Esophagus (tissue), 2 donors: Measurements from ENCODE around the gene HDAC4. TPM values are rescaled to one million over a fixed set of nuclear protein-coding genes. Genes with fewer than 3 reads are reported as not detected.
A peak's percentile ranks its signal among the peaks of the same experiment; 100 is the strongest.

ENCODE experiments used
- H3K27ac ChIP-seq, 2 donors: one replicate each; pipeline ENCODE4 v1.5.1; 2013; ENCODE audit warnings: low read depth in 2 of 2, mild to moderate bottlenecking in 2 of 2, inconsistent platforms in 1 of 2, low read length in 1 of 2, moderate library complexity in 1 of 2
- H3K27me3 ChIP-seq, 2 donors: one replicate each; pipeline ENCODE4 v1.6.1; 2013; ENCODE audit warnings: low read length in 2 of 2, control low read depth in 1 of 2, mild to moderate bottlenecking in 1 of 2; ENCODE audit not compliant: insufficient read depth in 2 of 2, control insufficient read depth in 1 of 2
- H3K36me3 ChIP-seq, 2 donors: one replicate each; pipeline ENCODE4 v1.6.1; 2013; ENCODE audit warnings: low read length in 1 of 2; ENCODE audit not compliant: control insufficient read depth in 2 of 2, insufficient read depth in 2 of 2
- H3K4me1 ChIP-seq, 2 donors: one replicate each; pipeline ENCODE4 v1.6.1; 2013; ENCODE audit warnings: low read length in 1 of 2; ENCODE audit not compliant: control insufficient read depth in 2 of 2, insufficient read depth in 2 of 2
- H3K4me3 ChIP-seq, 2 donors: one replicate each; pipeline ENCODE4 v1.5.1; 2013; ENCODE audit warnings: low read length in 2 of 2, mild to moderate bottlenecking in 2 of 2, low read depth in 1 of 2, moderate library complexity in 1 of 2
- H3K9me3 ChIP-seq, 2 donors: one replicate each; pipeline ENCODE4 v1.6.1; 2013; ENCODE audit warnings: mild to moderate bottlenecking in 2 of 2, low read depth in 1 of 2, low read length in 1 of 2, moderate library complexity in 1 of 2; ENCODE audit not compliant: control insufficient read depth in 2 of 2, insufficient read depth in 1 of 2
- WGBS, 2 donors: extraction: QIAGEN DNeasy Blood & Tissue Kit; methylation state at CpG; one replicate each; pipeline ENCODE4 v1.1.7; 2013; 5-methylcytosine and 5-hydroxymethylcytosine counted together
- polyA plus RNA-seq, 2 donors: library from polyadenylated mRNA; stranded (reverse); fragments of 200-250 nt; gene quantifications; one replicate each; pipeline ENCODE4 v1.2.3, GENCODE V29; 2013
- donor health status: healthy with polysubstance abuse.
- donor health status: Bipolar disorder and iron deficiency.

HDAC4 gene
- polyA plus RNA-seq, 2 donors: 5.9 to 10.2 TPM

DNA sequence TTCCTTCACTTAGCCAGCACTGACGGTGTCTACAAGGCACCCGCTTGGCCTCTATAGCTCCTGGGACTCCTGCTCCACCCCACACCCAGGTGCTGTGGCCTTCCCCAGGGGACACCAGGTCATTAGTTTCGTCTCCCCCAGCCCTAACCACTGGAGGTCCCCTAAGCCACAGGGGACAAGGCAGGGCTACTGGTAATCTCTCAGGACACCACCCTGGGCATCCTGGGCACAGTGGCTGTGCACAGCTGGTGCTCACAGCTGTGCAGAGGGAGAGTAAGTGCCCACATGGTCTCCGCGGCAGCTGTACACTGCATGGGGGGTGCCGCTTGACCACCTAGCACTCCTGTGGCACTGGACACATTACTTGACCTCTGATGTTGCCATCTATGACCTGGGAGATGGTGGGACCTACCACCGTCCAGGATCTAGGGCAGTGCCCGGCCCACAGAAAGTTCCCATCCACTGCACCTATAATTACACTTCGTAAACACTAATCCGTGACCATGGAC lies 134.0 kb downstream of the HDAC4 start:
- peaks cover 24 to 41% of the 10 kb centered on the region in 2 donors for H3K4me1 ChIP-seq
- 80 to 82% methylated on average over 10 of the region's 10 CpGs for WGBS, 2 donors

DNA sequence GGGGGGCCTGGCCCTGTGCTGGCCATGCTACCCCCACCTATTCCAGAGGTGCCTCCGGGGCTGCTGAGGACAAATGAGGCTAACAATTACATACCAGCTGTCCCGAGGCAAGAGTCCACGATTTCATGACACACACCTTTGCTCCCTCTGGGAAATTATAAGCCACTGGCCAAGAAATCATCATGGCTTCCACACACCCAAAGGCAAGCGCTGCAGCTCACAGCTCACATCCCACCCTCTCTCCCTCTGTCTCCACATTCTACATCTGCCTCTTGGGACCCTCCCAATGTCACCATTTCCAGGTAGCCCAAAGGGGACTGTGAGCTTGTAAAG lies 134.4 kb downstream of the HDAC4 start:
- Histone ChIP-seq H3K4me1 (peaks cover 24 to 42% of the 10 kb centered on the region in 2 donors), H3K4me3 (no peak overlapping the region), H3K9me3 (no peaks in the 10 kb centered on the region), H3K27ac (peak overlapping the region; percentile 79 to 84), H3K36me3 (peaks cover 0 to under 1% of the 10 kb centered on the region in 2 donors), H3K27me3 (no peaks in the 10 kb centered on the region)
- WGBS, 2 donors: 85 to 86% methylated on average over 4 of the region's 4 CpGs

More for the DNA sequence above, 134.0 kb downstream of the HDAC4 start:
- Histone ChIP-seq H3K9me3 (no peaks in the 10 kb centered on the region), H3K36me3 (peaks cover 0 to 3% of the 10 kb centered on the region in 2 donors), H3K27me3 (no peaks in the 10 kb centered on the region), H3K27ac (peak overlapping the region; percentile 79 to 85), H3K4me3 (peak overlapping the region; percentile 15 to 32)

DNA sequence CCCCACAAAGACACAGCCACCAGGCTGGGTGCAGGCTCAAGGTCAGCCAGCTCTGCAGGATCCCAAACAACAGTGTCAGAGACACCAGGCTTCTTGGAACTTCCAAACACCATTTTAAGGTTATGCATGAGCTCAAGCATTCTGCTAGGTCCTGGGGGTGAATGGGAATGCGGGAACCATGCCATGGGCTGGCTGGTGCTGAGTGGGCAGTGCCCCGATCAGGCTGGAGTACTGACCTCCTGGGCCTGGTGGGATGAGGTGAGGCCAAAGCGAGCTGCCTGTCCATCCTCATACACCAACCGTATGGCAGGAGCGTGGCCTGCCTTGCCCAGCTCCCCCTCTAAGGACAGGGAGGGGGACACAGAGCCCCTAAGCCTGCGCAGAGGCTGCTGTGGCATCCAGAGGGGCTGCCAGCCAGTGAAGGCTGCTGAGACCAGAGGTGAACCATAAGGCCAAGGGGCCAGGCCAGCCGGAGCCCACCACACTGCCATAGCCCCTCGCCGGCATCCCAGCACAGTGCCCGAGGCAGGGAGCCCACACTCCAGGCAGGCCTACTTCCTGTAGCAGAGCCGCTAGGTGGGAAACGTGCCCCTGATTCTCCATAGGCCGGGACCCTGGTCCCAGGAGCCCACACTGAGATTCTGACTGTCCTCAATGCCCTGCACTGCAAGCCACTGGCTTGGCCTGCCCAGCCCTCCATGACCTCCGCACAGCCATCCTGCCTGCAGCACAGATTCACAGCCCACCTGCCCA lies 135.0 kb downstream of the HDAC4 start:
- H3K27ac ChIP-seq: peak overlapping the region; percentile 84
- no peaks in the 10 kb centered on the region for H3K36me3 ChIP-seq
- no peak overlapping the region for H3K4me3 ChIP-seq
- no peaks in the 10 kb centered on the region for H3K27me3 ChIP-seq
- 88 to 92% methylated on average over 13 to 14 of the region's 14 CpGs for WGBS, 2 donors
- no peaks in the 10 kb centered on the region for H3K9me3 ChIP-seq
- peaks cover 24 to 42% of the 10 kb centered on the region in 2 donors for H3K4me1 ChIP-seq

DNA sequence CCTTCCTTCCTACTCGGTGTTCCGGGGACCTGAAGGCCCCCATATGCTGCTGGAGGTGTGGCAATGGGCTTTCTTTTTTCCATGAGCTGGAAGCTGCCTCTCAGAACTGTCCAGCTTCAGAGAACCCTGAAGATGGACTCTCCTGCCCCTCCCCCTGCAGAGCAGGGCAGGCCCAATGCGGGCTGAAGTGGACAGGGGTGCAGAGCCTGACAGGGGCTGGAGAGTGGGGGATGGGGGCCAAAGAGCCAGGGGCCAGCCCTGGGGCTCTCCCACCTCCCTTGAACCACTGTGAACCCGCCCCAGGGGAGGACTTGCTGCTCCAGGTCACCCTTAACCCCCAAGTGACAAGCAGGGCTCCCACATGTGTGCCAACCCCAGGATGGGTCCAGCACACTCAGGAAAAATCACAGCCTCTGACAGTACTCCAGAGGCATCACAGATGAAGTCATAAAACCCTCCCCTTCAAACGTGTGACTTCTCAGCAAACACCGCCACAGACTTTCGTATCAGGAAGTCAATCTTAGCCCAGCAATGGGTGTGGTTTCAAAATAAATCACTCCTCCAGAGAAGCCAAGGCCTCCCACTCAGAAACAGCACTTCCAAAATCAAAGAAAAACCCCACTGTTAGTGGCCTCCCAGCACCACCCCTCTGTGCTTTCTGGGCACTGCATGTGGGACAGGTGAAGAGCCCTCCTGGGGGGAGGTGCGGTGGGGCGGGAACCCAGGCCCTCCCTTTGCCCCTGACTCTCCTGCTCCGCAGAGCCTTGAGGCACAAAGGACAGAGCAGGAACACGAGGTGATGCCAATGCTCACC lies 135.8 kb downstream of the HDAC4 start:
- Histone ChIP-seq H3K4me1 (peaks cover 24 to 44% of the 10 kb centered on the region in 2 donors), H3K4me3 (no peak overlapping the region), H3K36me3 (no peaks in the 10 kb centered on the region), H3K9me3 (no peaks in the 10 kb centered on the region), H3K27me3 (no peaks in the 10 kb centered on the region), H3K27ac (peak overlapping the region; percentile 84)
- 37 to 40% methylated on average over 11 of the region's 11 CpGs for WGBS, 2 donors

DNA sequence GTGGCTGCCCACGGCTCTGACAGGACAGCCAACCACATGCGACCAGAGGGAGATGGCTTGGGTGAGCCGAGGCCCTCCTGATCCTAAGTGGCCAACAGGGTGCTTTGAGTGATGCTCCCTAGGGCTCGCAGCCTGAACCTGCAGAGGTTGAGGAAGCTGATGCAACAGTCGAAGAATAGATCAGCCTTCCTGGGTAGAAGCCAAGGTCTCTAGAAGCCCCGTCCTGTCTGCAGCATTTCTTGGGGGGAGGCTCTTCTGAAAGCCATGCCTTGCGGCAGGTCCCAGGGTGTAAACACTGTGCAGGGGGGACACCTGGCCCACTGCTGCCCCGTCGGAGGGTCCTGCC lies 136.4 kb downstream of the HDAC4 start:
- H3K36me3 ChIP-seq: peaks cover 0 to 3% of the 10 kb centered on the region in 2 donors
- H3K27me3 ChIP-seq: no peaks in the 10 kb centered on the region
- H3K9me3 ChIP-seq: no peaks in the 10 kb centered on the region
- peaks cover 28 to 44% of the 10 kb centered on the region in 2 donors for H3K4me1 ChIP-seq
- 56 to 59% methylated on average over 9 of the region's 9 CpGs for WGBS, 2 donors
- peak overlapping the region in 1 of 2 donors; percentile 84 for H3K27ac ChIP-seq
- no peak overlapping the region for H3K4me3 ChIP-seq

DNA sequence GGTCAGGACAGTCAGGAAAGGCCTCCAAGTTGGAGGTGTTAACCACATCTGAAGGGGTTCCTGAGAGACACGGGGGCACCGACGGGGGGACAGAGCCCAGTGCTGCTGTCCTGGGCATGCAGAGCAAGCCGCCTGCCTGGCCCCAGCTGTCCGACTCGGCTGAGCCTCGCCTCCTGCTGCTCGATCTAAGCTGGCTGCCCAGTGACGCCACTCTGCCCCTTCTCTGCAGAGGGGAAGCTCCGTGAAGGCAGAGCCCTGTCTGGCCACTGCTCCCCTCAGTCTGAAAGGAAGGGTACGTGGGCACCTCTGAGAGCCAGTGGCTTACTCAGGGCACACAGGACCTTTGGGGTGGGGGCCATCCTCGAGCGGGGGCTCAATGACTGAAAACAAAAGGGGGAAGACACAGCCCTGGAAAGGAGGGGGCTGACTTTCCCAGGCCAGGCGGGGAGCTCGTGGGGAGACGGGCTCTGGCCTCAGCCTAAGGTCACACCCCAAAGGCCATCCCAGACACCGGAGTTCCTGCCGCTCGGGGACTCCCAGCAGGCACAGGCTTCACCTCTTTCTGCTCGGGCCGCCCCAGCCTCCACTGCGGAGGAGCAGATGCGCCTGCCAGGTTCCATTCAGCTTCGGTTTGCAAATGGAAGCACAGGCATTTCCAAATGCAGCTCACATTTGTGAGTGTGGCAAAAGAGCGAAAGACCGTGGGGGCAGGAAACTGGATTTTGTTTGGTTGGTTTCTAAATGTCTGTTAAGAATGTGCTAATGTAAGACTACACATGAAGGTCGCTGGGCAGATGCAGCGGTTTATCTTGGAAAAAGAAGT lies 136.9 kb downstream of the HDAC4 start:
- H3K9me3 ChIP-seq: no peaks in the 10 kb centered on the region
- H3K36me3 ChIP-seq: peaks cover 0 to 3% of the 10 kb centered on the region in 2 donors
- H3K4me3 ChIP-seq: no peak overlapping the region
- H3K4me1 ChIP-seq: peaks cover 28 to 44% of the 10 kb centered on the region in 2 donors
- no peaks in the 10 kb centered on the region for H3K27me3 ChIP-seq
- H3K27ac ChIP-seq: peak overlapping the region; percentile 11 to 84
- WGBS, 2 donors: 81 to 85% methylated on average over 28 of the region's 28 CpGs

DNA sequence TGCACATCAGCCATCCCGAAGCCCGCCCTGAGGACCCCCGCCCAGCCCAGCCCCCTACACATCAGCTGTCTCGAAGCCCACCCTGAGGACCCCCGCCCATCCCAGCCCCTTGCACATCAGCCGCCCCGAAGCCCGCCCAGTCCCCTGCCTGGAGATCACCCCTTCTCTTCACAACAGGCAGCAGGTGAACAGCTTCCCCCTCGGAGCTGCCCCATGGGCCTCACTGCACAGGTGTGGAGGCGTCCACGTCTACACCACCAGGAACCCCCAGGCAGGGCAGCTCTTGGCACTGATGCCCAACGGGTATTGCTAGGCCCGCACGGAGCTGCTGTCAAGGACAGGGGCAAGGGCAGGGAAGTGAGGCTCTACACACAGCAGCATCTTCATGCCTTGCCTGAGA lies 137.6 kb downstream of the HDAC4 start:
- peak overlapping the region; percentile 11 to 67 for H3K27ac ChIP-seq
- no peaks in the 10 kb centered on the region for H3K9me3 ChIP-seq
- no peak overlapping the region for H3K4me3 ChIP-seq
- peaks cover 0 to 3% of the 10 kb centered on the region in 2 donors for H3K36me3 ChIP-seq
- no peaks in the 10 kb centered on the region for H3K27me3 ChIP-seq
- H3K4me1 ChIP-seq: peaks cover 24 to 39% of the 10 kb centered on the region in 2 donors
- WGBS, 2 donors: 89% methylated on average over 14 of the region's 14 CpGs

DNA sequence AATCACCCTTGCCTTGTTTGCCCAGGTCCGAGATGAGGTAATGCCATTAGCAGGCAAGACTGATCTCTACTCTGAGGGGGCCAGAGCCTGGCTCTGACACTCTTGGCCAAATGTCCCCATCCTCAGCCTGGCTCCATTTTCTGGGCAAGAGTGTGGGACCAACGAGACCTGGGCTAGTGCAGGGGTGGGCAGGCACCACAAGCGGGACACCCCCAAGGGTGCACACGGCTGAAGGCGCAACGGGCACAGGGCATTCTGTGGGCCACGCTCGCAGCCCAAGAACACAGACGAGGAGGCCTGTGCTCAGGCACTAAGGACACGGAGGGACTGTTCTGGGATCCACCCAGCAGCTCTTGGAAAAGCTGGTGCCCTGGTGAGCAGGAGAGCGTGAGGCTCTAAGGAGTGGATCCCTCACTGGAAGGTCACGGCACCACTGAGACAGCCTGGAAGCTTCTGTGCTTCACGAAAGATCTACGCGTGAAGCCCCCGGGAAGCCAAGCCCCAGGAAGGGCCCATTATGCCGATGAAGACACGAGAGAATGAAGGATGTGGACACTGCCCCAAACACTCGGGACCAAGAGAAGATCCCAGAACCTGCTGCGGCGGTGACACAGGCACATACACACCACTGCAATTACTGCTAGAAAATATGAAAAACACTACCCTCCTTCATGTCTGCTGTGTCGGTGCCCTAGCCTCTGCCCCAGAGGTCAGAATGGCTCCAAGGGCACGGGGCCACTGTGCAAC lies 138.2 kb downstream of the HDAC4 start:
- 93% methylated on average over 23 of the region's 23 CpGs for WGBS, 2 donors
- peaks cover 22 to 36% of the 10 kb centered on the region in 2 donors for H3K4me1 ChIP-seq
- no peak overlapping the region for H3K4me3 ChIP-seq
- peaks cover 0 to 3% of the 10 kb centered on the region in 2 donors for H3K36me3 ChIP-seq
- H3K27ac ChIP-seq: peak overlapping the region in 1 of 2 donors; percentile 34
- H3K9me3 ChIP-seq: no peaks in the 10 kb centered on the region
- no peaks in the 10 kb centered on the region for H3K27me3 ChIP-seq
